Measurements from ENCODE around the gene DNAJC5G. TPM values are rescaled to one million over a fixed set of nuclear protein-coding genes. Genes with fewer than 3 reads are reported as not detected.
"Not testable (repeated sequence)": the region's sequence is repeated elsewhere in the genome, so short reads cannot be mapped to it uniquely, and the experiment has no call there.

Gene DNAJC5G
- total and polyA plus RNA-seq, 2 donors (not counting 1 experiment from before 2014, with no cell fraction given) = not detected

- intact Hi-C loops (cut with micrococcal nuclease); H3K27ac ChIP-seq (ENCODE audit: low read length in 2 of 2); H4K20me1 ChIP-seq (ENCODE audit: control insufficient read depth, insufficient read depth, low read length, poor library complexity, severe bottlenecking); H3K4me3 ChIP-seq (ENCODE audit: control extremely low read depth in 1 of 5, extremely low read depth in 1 of 5, insufficient read depth in 1 of 5, low read depth in 2 of 5, low read length in 4 of 5); ATAC-seq (ENCODE audit: low read depth); H3K27ac Mint-ChIP-seq; H3K4me3 Mint-ChIP-seq; H3K4me2 ChIP-seq (replicated peaks; ENCODE audit: low read depth, low read length, poor library complexity, severe bottlenecking); H3K9ac ChIP-seq (ENCODE audit: low read length); DNase-seq; H3K36me3 ChIP-seq (replicated peaks in 1 of 2; ENCODE audit: control extremely low read depth in 1 of 2, control insufficient read depth in 1 of 2, extremely low read depth in 1 of 2, insufficient read depth in 2 of 2, low read length in 1 of 2); H3K9me3 Mint-ChIP-seq (ENCODE audit: insufficient read depth); H2AFZ ChIP-seq (ENCODE audit: insufficient read depth, low read depth, low read length, poor library complexity, severe bottlenecking); H3K4me1 ChIP-seq (ENCODE audit: control insufficient read depth in 2 of 2, insufficient read depth in 2 of 2, low read length in 2 of 2); H3K79me2 ChIP-seq (ENCODE audit: control insufficient read depth, insufficient read depth, low read length); H3K9me3 ChIP-seq (ENCODE audit: control extremely low read depth in 1 of 3, control insufficient read depth in 2 of 3, insufficient read depth in 1 of 3, low read length in 2 of 3); H3K4me1 Mint-ChIP-seq: not testable (repeated sequence)
- peaks cover 0 to 11% (median 4%) of the 10 kb centered on the region in 4 experiments for H3K27me3 ChIP-seq (replicated peaks in 1 of 4; ENCODE audit: control extremely low read depth in 1 of 4, control insufficient read depth in 3 of 4, insufficient read depth in 4 of 4, low read length in 3 of 4)
- ChIA-PET CTCF (interaction anchor here (0.7 to 2.4 kb wide), 5 partner anchors 8 to 311 kb away, joined by 3 to 7 read pairs (median 4); no protein-coding TSS in a partner anchor), POLR2A (interaction anchor here (0.7 kb wide), 1 partner anchor 41 kb away, joined by 4 read pairs; no protein-coding TSS in a partner anchor)
- H3K27me3 Mint-ChIP-seq = peaks cover 36% of the 10 kb centered on the region
- WGBS (ENCODE audit: insufficient coverage) = 78% methylated on average over 12 of the region's 15 CpGs
These were observed 2.4 kb upstream of the DNAJC5G start for GRCh38 chr2:27272537-27273522.

- CTCF ChIA-PET = interaction anchor here (0.6 to 6.8 kb wide), 10 partner anchors 13 to 432 kb away, joined by 3 to 168 read pairs (median 7); partner anchors contain the start of genes AGBL5 and DPYSL5
- POLR2A ChIA-PET = no interaction called here
- no peak for TF ChIP-seq EZH2 (IDR thresholded peaks at IDR 0.05; ENCODE audit: borderline replicate concordance, insufficient read depth, low read depth, low read length, poor library complexity, severe bottlenecking)
- TF ChIP-seq, protein P1, sequence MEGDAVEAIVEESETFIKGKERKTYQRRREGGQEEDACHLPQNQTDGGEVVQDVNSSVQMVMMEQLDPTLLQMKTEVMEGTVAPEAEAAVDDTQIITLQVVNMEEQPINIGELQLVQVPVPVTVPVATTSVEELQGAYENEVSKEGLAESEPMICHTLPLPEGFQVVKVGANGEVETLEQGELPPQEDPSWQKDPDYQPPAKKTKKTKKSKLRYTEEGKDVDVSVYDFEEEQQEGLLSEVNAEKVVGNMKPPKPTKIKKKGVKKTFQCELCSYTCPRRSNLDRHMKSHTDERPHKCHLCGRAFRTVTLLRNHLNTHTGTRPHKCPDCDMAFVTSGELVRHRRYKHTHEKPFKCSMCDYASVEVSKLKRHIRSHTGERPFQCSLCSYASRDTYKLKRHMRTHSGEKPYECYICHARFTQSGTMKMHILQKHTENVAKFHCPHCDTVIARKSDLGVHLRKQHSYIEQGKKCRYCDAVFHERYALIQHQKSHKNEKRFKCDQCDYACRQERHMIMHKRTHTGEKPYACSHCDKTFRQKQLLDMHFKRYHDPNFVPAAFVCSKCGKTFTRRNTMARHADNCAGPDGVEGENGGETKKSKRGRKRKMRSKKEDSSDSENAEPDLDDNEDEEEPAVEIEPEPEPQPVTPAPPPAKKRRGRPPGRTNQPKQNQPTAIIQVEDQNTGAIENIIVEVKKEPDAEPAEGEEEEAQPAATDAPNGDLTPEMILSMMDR (IDR thresholded peaks at IDR 0.05) = no peak
- no peak for DNase-seq
- no peaks in the 10 kb centered on the region for H3K79me2 ChIP-seq (ENCODE audit: control insufficient read depth, insufficient read depth, low read length)
- H3K27me3 ChIP-seq (replicated peaks in 1 of 4; ENCODE audit: control extremely low read depth in 1 of 4, control insufficient read depth in 3 of 4, insufficient read depth in 4 of 4, low read length in 3 of 4) = peaks cover 0 to 17% (median 0%) of the 10 kb centered on the region in 4 experiments
- no peaks in the 10 kb centered on the region for H4K20me1 ChIP-seq (ENCODE audit: control insufficient read depth, insufficient read depth, low read length, poor library complexity, severe bottlenecking)
- H3K4me2 ChIP-seq (replicated peaks; ENCODE audit: low read depth, low read length, poor library complexity, severe bottlenecking) = no peak overlapping the region
- intact Hi-C loops (cut with micrococcal nuclease) = no loop called here
- 80% methylated on average over 1 of the region's 1 CpG for WGBS (ENCODE audit: insufficient coverage)
- H3K27ac ChIP-seq (ENCODE audit: low read length in 2 of 2) = no peak overlapping the region
- H3K4me3 ChIP-seq (ENCODE audit: control extremely low read depth in 1 of 5, extremely low read depth in 1 of 5, insufficient read depth in 1 of 5, low read depth in 2 of 5, low read length in 4 of 5) = no peak overlapping the region
- H3K27me3 Mint-ChIP-seq = peaks cover 43% of the 10 kb centered on the region
- peaks cover 5% of the 10 kb centered on the region for H3K4me1 Mint-ChIP-seq
- no peaks in the 10 kb centered on the region for H3K9me3 Mint-ChIP-seq (ENCODE audit: insufficient read depth)
- no peak overlapping the region for H2AFZ ChIP-seq (ENCODE audit: insufficient read depth, low read depth, low read length, poor library complexity, severe bottlenecking)
- no peak overlapping the region for H3K4me3 Mint-ChIP-seq
- no peak overlapping the region for H3K27ac Mint-ChIP-seq
- H3K36me3 ChIP-seq (replicated peaks in 1 of 2; ENCODE audit: control extremely low read depth in 1 of 2, control insufficient read depth in 1 of 2, extremely low read depth in 1 of 2, insufficient read depth in 2 of 2, low read length in 1 of 2) = no peaks in the 10 kb centered on the region
- H3K9ac ChIP-seq (ENCODE audit: low read length) = no peak overlapping the region
- ATAC-seq (ENCODE audit: low read depth) = no peak
- H3K9me3 ChIP-seq (ENCODE audit: control extremely low read depth in 1 of 3, control insufficient read depth in 2 of 3, insufficient read depth in 1 of 3, low read length in 2 of 3) = no peaks in the 10 kb centered on the region
- no peaks in the 10 kb centered on the region for H3K4me1 ChIP-seq (ENCODE audit: control insufficient read depth in 2 of 2, insufficient read depth in 2 of 2, low read length in 2 of 2)
These were observed 2.8 kb downstream of the DNAJC5G start for GRCh38 chr2:27278010-27278409.

All from B cell (primary cell).